Panc1 (cell line): ENCODE measurements around the gene LRP11. TPM values are rescaled to one million over a fixed set of nuclear protein-coding genes. Genes with fewer than 3 reads are reported as not detected.
"Not testable (repeated sequence)": the region's sequence is repeated elsewhere in the genome, so short reads cannot be mapped to it uniquely, and the experiment has no call there.

Source experiments
- ATAC-seq: fragments of 200-7000 bp; cut with Tn5 transposase; 2 replicates; pipeline ENCODE4 v1.9.1; 2020; ENCODE audit warnings: mild to moderate bottlenecking, moderate library complexity
- BruUV-seq: library from RNA; stranded (reverse); fragments of 400-500 nt; replicated peaks from 2 replicates; lab custom pipeline; 2021; lab: Mats Ljungman, UMichigan
- CTCF ChIA-PET: fragments of 300-600 bp; sonication (Branson Sonifier 250); formaldehyde crosslinking; loops from one replicate; lab custom pipeline; 2022; ENCODE audit warnings: antibody characterized with exemption; lab: Charles Lee
- POLR2A ChIA-PET: fragments of 300-600 bp; sonication (Branson Sonifier 250); formaldehyde crosslinking; loops from one replicate; lab custom pipeline; 2022; ENCODE audit warnings: antibody characterized with exemption; lab: Charles Lee
- DNase-seq: peaks from one replicate; pipeline ENCODE4 v3.0.0-alpha.2; 2010; ENCODE audit warnings: low read depth, low spot score
- H3K27ac ChIP-seq: 2 replicates; pipeline ENCODE4 v1.5.1; 2011; ENCODE audit warnings: mild to moderate bottlenecking, low read length, inconsistent platforms
- H3K27me3 ChIP-seq: fragments of 200-500 bp; sonication (Bioruptor generic); 2 replicates; pipeline ENCODE4 v1.6.0; 2014; ENCODE audit warnings: low read length, inconsistent platforms; ENCODE audit not compliant: control insufficient read depth, insufficient read depth
- H3K36me3 ChIP-seq: fragments of 200-500 bp; sonication (Bioruptor generic); 2 replicates; pipeline ENCODE4 v1.5.1; 2014; ENCODE audit warnings: inconsistent platforms, mild to moderate bottlenecking, low read length, moderate library complexity; ENCODE audit not compliant: control insufficient read depth, insufficient read depth
- H3K4me1 ChIP-seq: 2 replicates; pipeline ENCODE4 v1.5.1; 2011; ENCODE audit warnings: inconsistent platforms, mild to moderate bottlenecking, low read length, moderate library complexity; ENCODE audit not compliant: control insufficient read depth, insufficient read depth
- H3K4me3 ChIP-seq, 2 experiments: 2 replicates each; pipeline ENCODE4 v1.5.1; 2011 to 2012; ENCODE audit warnings: low read depth in 2 of 2, low read length in 2 of 2, mild to moderate bottlenecking in 2 of 2, inconsistent platforms in 1 of 2, moderate library complexity in 1 of 2
- H3K9me3 ChIP-seq: fragments of 200-500 bp; sonication (Bioruptor generic); 2 replicates; pipeline ENCODE4 v1.5.1; 2014; ENCODE audit warnings: low read depth, mild to moderate bottlenecking, inconsistent platforms, low read length, moderate library complexity; ENCODE audit not compliant: control insufficient read depth, insufficient read depth
- POLR2AphosphoS5 ChIP-seq: IDR thresholded peaks from 2 replicates; pipeline ENCODE4 v1.6.1; 2012; ENCODE audit warnings: mild to moderate bottlenecking, low read depth, low read length, moderate library complexity
- SIN3A ChIP-seq: IDR thresholded peaks from 2 replicates; pipeline ENCODE4 v1.6.1; 2012; ENCODE audit warnings: low read depth, mild to moderate bottlenecking, low read length, moderate library complexity, borderline replicate concordance; ENCODE audit not compliant: insufficient read depth
- TCF7L2 ChIP-seq: IDR thresholded peaks from 2 replicates; pipeline ENCODE4 v1.6.1; 2011; ENCODE audit warnings: mild to moderate bottlenecking, low read depth, low read length, inconsistent platforms
- in situ Hi-C: cut with HindIII; loops from 2 replicates; pipeline ENCODE4 v1.10.0; 2016; ENCODE audit warnings: low sequenced_read_pairs, low pct_unique_long_range_greater_than_20kb
- intact Hi-C: fragments of 100-400 bp; cut with micrococcal nuclease; formaldehyde crosslinking; loops from one replicate; pipeline ENCODE4 v1.10.0; 2022; ENCODE audit not compliant: unreplicated experiment
- total RNA-seq: library from RNA; stranded (reverse); gene quantifications from one replicate; pipeline ENCODE4 v1.2.1, GENCODE V29; 2021; ENCODE audit not compliant: unreplicated experiment
- TF ChIP-seq, protein P1 (sequence below): fragments of 450-650 bp; IDR thresholded peaks from 2 replicates; pipeline ENCODE4 v1.5.1; 2017; ENCODE audit warnings: mild to moderate bottlenecking
- TF ChIP-seq, protein P2 (sequence below), 2 experiments: IDR thresholded peaks; 2 replicates each; pipeline ENCODE4 v1.6.1; 2011 to 2012; ENCODE audit warnings: low read depth in 2 of 2, control low read depth in 1 of 2, low read length in 1 of 2, mild to moderate bottlenecking in 1 of 2, moderate library complexity in 1 of 2; ENCODE audit not compliant: insufficient read depth in 1 of 2

The LRP11 gene
- total RNA-seq, 1 experiment from 2014 or later = 151 TPM

DNA sequence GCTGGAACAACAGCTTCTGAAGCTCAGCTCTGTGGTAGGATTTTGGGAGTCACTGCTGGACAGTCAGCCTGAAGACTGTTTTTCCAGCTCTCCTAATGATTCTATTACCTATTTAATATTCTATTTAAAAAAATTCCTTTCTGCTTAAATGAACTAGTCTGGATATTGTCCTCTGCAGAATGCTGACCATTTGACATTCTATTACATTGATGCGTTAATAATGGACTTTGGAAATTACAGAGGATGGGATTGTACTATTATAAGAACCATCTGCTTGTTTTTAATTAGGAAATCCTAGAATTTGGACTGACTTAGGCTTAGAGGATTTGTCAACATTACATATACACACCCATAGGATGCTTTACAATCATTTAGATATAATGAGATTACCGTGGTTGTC lies 19.7 kb downstream of the LRP11 start:
- no peaks in the 10 kb centered on the region; the same call in 1 of the 2 replicates for H3K36me3 ChIP-seq
- H3K9me3 ChIP-seq = no peaks in the 10 kb centered on the region
- no TSS peak for BruUV-seq
- ChIA-PET CTCF (interaction anchor here (0.5 kb wide), 1 partner anchor 75 kb away, joined by 5 read pairs; no protein-coding TSS in a partner anchor), POLR2A (no interaction called here)
- DNase-seq (no peak), ATAC-seq (no peak)
- H3K27ac ChIP-seq = peak overlapping the region; percentile 67
- TF ChIP-seq, protein P1, sequence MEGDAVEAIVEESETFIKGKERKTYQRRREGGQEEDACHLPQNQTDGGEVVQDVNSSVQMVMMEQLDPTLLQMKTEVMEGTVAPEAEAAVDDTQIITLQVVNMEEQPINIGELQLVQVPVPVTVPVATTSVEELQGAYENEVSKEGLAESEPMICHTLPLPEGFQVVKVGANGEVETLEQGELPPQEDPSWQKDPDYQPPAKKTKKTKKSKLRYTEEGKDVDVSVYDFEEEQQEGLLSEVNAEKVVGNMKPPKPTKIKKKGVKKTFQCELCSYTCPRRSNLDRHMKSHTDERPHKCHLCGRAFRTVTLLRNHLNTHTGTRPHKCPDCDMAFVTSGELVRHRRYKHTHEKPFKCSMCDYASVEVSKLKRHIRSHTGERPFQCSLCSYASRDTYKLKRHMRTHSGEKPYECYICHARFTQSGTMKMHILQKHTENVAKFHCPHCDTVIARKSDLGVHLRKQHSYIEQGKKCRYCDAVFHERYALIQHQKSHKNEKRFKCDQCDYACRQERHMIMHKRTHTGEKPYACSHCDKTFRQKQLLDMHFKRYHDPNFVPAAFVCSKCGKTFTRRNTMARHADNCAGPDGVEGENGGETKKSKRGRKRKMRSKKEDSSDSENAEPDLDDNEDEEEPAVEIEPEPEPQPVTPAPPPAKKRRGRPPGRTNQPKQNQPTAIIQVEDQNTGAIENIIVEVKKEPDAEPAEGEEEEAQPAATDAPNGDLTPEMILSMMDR = no peak
- TF ChIP-seq TCF7L2 (no peak), SIN3A (no peak), POLR2AphosphoS5 (no peak)
- TF ChIP-seq, protein P2, sequence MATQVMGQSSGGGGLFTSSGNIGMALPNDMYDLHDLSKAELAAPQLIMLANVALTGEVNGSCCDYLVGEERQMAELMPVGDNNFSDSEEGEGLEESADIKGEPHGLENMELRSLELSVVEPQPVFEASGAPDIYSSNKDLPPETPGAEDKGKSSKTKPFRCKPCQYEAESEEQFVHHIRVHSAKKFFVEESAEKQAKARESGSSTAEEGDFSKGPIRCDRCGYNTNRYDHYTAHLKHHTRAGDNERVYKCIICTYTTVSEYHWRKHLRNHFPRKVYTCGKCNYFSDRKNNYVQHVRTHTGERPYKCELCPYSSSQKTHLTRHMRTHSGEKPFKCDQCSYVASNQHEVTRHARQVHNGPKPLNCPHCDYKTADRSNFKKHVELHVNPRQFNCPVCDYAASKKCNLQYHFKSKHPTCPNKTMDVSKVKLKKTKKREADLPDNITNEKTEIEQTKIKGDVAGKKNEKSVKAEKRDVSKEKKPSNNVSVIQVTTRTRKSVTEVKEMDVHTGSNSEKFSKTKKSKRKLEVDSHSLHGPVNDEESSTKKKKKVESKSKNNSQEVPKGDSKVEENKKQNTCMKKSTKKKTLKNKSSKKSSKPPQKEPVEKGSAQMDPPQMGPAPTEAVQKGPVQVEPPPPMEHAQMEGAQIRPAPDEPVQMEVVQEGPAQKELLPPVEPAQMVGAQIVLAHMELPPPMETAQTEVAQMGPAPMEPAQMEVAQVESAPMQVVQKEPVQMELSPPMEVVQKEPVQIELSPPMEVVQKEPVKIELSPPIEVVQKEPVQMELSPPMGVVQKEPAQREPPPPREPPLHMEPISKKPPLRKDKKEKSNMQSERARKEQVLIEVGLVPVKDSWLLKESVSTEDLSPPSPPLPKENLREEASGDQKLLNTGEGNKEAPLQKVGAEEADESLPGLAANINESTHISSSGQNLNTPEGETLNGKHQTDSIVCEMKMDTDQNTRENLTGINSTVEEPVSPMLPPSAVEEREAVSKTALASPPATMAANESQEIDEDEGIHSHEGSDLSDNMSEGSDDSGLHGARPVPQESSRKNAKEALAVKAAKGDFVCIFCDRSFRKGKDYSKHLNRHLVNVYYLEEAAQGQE (IDR thresholded peaks at IDR 0.05; ENCODE audit: insufficient read depth in 1 of 2, low read depth in 2 of 2, low read length in 1 of 2) = no peak
- H3K4me3 ChIP-seq = no peak overlapping the region
- H3K27me3 ChIP-seq = no peaks in the 10 kb centered on the region
- in situ Hi-C loops (no loop called here), intact Hi-C loops (no loop called here)
- peaks cover 68% of the 10 kb centered on the region for H3K4me1 ChIP-seq

DNA sequence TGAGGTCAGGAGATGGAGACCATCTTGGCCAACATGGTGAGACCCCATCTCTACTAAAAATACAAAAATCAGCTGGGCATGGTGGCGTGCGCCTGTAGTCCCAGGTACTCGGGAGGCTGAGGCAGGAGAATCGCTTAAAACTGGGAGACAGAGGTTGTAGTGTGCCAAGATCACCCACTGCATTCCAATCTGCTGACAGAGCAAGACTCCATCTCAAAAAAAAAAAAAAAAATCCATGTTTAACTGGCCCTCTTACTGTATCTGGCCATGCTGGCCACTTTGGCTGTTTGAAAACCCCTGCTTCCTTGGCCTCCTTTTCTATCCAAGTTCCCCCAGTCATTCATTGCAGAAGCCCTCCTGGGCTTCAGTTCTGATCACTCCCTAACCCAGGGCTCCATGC lies 20.1 kb downstream of the LRP11 start:
- H3K4me3 ChIP-seq, H3K9me3 ChIP-seq, H3K27me3 ChIP-seq, intact Hi-C loops, H3K36me3 ChIP-seq, BruUV-seq, ATAC-seq, DNase-seq, in situ Hi-C loops: not testable (repeated sequence)
- peak overlapping the region; percentile 67; the same call in 1 of the 2 replicates for H3K27ac ChIP-seq
- ChIA-PET POLR2A (interaction anchor here (0.6 kb wide), 1 partner anchor 12 kb away, joined by 7 read pairs; no protein-coding TSS in a partner anchor), CTCF (interaction anchor here (0.5 to 1.0 kb wide), 2 partner anchors 61 to 74 kb away, joined by 3 to 5 read pairs; no protein-coding TSS in a partner anchor)
- H3K4me1 ChIP-seq = peaks cover 68% of the 10 kb centered on the region

DNA sequence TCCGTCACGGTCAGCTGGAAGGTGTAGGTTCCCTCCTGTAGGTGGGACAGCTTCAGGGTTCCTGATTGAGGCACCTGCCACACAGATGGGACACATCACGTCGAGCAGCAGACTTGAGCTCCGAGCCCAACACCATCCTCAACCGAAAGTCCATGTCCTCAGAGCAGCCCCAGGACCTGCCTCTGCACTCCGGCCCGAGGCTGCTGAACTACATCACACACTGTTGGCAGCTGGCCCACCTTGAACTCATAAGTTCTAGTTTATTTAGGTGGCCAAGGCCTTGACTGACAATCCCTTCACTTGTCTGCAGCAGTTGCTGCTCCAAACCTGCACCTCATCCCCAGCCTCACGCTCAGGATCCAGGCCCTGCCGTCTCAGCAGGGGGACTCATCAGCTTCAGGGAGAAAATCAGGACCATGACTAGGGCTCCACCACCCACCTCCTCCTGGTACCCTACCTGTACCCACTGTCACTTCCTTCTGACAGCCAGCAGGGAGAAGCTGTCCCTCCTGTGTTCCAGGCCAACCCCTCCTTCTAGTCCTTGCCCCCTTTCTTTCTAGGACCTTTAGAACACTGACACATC lies 21.0 kb downstream of the LRP11 start:
- ChIA-PET CTCF (interaction anchor here (1.0 kb wide), 1 partner anchor 62 kb away, joined by 3 read pairs; no protein-coding TSS in a partner anchor), POLR2A (interaction anchor here (0.6 kb wide), 1 partner anchor 8 kb away, joined by 3 read pairs; no protein-coding TSS in a partner anchor)
- no peaks in the 10 kb centered on the region for H3K36me3 ChIP-seq
- H3K4me1 ChIP-seq = peaks cover 68% of the 10 kb centered on the region
- no peaks in the 10 kb centered on the region for H3K9me3 ChIP-seq
- no peak for ATAC-seq
- no TSS peak for BruUV-seq
- H3K27me3 ChIP-seq = no peaks in the 10 kb centered on the region
- H3K27ac ChIP-seq = peak overlapping the region; percentile 45
- intact Hi-C loops = no loop called here
- DNase-seq = no peak
- no peak for TF ChIP-seq POLR2AphosphoS5
- in situ Hi-C loops = no loop called here
- no peak overlapping the region for H3K4me3 ChIP-seq
